Retinal pigment epithelial cell (primary cell): ENCODE measurements around the gene DAND5.

Experiments used
- DNase-seq: peaks from one replicate; pipeline ENCODE4 v3.0.0-alpha.2; 2010; ENCODE audit warnings: low read depth
- H3K4me3 ChIP-seq: 2 replicates; pipeline ENCODE4 v1.5.1; 2011; ENCODE audit warnings: mild to moderate bottlenecking, low read length, control low read depth, moderate library complexity
- TF ChIP-seq, protein P1 (sequence below): conservative IDR thresholded peaks from 2 replicates; pipeline ENCODE4 v1.5.1; 2011; ENCODE audit warnings: low read depth, low read length, control low read depth, inconsistent platforms

DAND5 gene

GRCh38 chr19:12984143-12984627, 14.8 kb downstream of the DAND5 start:
- DNase-seq, result no peak
- H3K4me3 ChIP-seq, result no peak overlapping the region
- TF ChIP-seq, protein P1, sequence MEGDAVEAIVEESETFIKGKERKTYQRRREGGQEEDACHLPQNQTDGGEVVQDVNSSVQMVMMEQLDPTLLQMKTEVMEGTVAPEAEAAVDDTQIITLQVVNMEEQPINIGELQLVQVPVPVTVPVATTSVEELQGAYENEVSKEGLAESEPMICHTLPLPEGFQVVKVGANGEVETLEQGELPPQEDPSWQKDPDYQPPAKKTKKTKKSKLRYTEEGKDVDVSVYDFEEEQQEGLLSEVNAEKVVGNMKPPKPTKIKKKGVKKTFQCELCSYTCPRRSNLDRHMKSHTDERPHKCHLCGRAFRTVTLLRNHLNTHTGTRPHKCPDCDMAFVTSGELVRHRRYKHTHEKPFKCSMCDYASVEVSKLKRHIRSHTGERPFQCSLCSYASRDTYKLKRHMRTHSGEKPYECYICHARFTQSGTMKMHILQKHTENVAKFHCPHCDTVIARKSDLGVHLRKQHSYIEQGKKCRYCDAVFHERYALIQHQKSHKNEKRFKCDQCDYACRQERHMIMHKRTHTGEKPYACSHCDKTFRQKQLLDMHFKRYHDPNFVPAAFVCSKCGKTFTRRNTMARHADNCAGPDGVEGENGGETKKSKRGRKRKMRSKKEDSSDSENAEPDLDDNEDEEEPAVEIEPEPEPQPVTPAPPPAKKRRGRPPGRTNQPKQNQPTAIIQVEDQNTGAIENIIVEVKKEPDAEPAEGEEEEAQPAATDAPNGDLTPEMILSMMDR, result no peak

DNA sequence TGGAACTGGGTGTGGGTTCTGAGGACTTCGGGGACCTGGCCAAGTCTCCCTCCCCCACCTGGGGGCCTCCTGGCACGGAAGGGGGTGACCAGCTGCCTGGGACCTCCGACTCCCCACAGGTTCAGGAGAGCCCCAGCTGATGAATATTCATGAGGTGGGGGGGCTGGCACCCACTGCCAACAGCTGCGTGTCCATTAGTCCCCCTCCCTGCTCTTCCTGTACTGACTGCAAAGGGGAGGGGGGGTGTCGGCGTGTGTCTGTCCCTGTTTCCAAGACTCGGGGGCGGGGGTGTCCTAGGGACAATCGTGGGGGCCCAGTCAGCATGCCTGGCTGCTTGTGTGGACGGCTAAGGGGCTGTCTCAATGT, 15.3 kb downstream of the DAND5 start:
- no peak for DNase-seq
- TF ChIP-seq, protein P1, result no peak
- H3K4me3 ChIP-seq, result no peak overlapping the region

- DNase-seq, result no peak
- H3K4me3 ChIP-seq, result no peak overlapping the region
- TF ChIP-seq, protein P1, result no peak
These were observed 15.8 kb downstream of the DAND5 start for GRCh38 chr19:12985049-12985776.

DNA sequence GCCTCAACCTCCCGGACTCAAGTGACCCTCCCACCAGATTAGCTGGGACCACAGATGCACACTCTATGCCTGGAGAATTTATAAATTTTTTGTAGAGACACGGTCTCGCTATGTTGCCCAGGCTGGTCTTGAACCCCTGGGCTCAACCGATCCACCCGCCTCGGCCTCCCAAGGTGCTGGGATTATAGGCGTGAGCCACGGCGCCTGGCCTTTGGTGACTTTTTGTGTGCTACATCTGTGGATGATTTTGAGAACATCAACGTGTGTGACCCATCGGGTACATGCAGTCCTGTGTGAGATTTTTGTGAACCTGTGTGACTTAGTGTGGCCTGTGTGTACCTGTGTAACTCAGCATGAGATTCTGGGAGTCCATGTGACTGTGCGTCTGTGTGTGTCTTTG, 17.4 kb downstream of the DAND5 start:
- no peak for DNase-seq
- H3K4me3 ChIP-seq, result no peak overlapping the region
- TF ChIP-seq, protein P1, result no peak

DNA sequence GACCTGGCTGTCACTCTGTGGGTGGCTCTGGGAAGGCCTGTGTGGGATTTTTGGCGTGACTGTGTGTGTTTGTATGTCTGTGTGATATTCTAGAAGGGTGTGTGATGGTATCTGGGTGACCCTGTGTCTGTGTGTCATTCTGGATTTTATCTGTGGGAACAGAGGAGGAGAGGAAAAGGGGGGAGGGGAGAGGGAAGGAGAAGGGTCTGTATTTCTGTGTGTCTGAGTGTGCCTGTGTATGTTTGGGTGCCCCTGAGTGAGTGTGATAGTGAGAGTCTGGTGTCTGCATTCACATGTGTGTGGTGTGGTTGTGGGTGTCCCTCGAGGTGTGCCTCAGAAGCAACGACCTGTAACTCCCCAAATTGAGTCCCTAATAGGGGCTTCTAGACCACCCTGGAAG, 17.8 kb downstream of the DAND5 start:
- DNase-seq, result no peak
- H3K4me3 ChIP-seq, result no peak overlapping the region
- TF ChIP-seq, protein P1, result no peak

GRCh38 chr19:12987781-12988180, 18.4 kb downstream of the DAND5 start:
- TF ChIP-seq, protein P1, result no peak
- H3K4me3 ChIP-seq, result no peak overlapping the region
- DNase-seq, result no peak

DNA sequence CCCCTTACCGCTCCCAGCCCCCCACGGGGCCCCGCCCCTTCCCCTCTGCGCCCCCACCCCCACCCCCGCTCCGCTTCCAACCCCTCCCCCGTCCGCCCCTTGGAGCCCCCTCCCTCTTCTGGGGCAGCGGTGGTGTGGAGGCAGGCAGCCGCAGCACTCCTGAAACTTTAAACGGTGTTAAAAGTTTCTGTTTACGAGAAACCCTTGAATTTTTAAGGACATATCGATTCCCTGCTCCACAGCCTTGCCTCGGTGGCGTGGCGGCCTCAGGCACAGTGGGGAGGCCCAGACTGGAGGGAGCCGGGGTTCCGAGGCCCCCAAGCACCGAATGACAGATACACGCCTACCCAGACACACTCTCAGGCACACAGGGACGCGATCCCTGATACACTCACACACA, 21.1 kb downstream of the DAND5 start:
- no peak overlapping the region for H3K4me3 ChIP-seq
- TF ChIP-seq, protein P1, result no peak
- no peak for DNase-seq
